ENCODE data around the gene DLK1.

GRCh38 chr14:100780646-100781355, 54.1 kb downstream of the DLK1 start:
- TF ChIP-seq, protein P1, sequence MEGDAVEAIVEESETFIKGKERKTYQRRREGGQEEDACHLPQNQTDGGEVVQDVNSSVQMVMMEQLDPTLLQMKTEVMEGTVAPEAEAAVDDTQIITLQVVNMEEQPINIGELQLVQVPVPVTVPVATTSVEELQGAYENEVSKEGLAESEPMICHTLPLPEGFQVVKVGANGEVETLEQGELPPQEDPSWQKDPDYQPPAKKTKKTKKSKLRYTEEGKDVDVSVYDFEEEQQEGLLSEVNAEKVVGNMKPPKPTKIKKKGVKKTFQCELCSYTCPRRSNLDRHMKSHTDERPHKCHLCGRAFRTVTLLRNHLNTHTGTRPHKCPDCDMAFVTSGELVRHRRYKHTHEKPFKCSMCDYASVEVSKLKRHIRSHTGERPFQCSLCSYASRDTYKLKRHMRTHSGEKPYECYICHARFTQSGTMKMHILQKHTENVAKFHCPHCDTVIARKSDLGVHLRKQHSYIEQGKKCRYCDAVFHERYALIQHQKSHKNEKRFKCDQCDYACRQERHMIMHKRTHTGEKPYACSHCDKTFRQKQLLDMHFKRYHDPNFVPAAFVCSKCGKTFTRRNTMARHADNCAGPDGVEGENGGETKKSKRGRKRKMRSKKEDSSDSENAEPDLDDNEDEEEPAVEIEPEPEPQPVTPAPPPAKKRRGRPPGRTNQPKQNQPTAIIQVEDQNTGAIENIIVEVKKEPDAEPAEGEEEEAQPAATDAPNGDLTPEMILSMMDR (optimal IDR thresholded peaks at IDR 0.05 in 1 of 3, IDR thresholded peaks at IDR 0.05 in 1 of 3, conservative IDR thresholded peaks at IDR 0.05 in 1 of 3; ENCODE audit: extremely low read depth in 1 of 3, insufficient read depth in 2 of 3, low read length in 3 of 3), result no peak
- TF ChIP-seq EZH2 (IDR thresholded peaks at IDR 0.05; ENCODE audit: low read length), result no peak
